OCI-LY1 (cell line): ENCODE measurements around the gene IL36B.
"Not testable (repeated sequence)": the region's sequence is repeated elsewhere in the genome, so short reads cannot be mapped to it uniquely, and the experiment has no call there.

Experiments
- H2AFZ ChIP-seq: fragments of 200-600 bp; sonication (generic), shearing (Covaris generic); 2 replicates; pipeline ENCODE4 v1.6.0; 2014; ENCODE audit warnings: antibody characterized with exemption, mild to moderate bottlenecking, low read length
- H3F3A ChIP-seq: fragments of 200-600 bp; sonication (generic), shearing (Covaris generic); 2 replicates; pipeline ENCODE4 v1.6.0; 2014; ENCODE audit warnings: mild to moderate bottlenecking, antibody characterized with exemption, low read length, moderate library complexity; ENCODE audit not compliant: insufficient read depth
- H3K27ac ChIP-seq: fragments of 200-600 bp; sonication (generic); 2 replicates; pipeline ENCODE4 v1.5.1; 2014; ENCODE audit warnings: low read length, mixed run types, mild to moderate bottlenecking, low read depth; ENCODE audit not compliant: poor library complexity, severe bottlenecking
- H3K27me3 ChIP-seq: fragments of 200-600 bp; sonication (generic); 2 replicates; pipeline ENCODE4 v1.6.0; 2014; ENCODE audit warnings: antibody characterized with exemption, mild to moderate bottlenecking, low read length, moderate library complexity; ENCODE audit not compliant: insufficient read depth
- H3K36me3 ChIP-seq: fragments of 200-600 bp; sonication (generic); 2 replicates; pipeline ENCODE4 v1.6.1; 2014; ENCODE audit warnings: mild to moderate bottlenecking, antibody characterized with exemption, low read length, moderate library complexity, mixed read lengths; ENCODE audit not compliant: insufficient read depth
- H3K4me1 ChIP-seq: fragments of 200-600 bp; sonication (generic); 2 replicates; pipeline ENCODE4 v1.5.1; 2014; ENCODE audit warnings: mild to moderate bottlenecking, low read length, moderate library complexity; ENCODE audit not compliant: insufficient read depth, severe bottlenecking
- H3K4me2 ChIP-seq: fragments of 200-600 bp; sonication (generic), shearing (Covaris generic); 2 replicates; pipeline ENCODE4 v1.6.1; 2014; ENCODE audit warnings: low read length
- H3K4me3 ChIP-seq: fragments of 200-600 bp; sonication (generic); 2 replicates; pipeline ENCODE4 v1.5.1; 2014; ENCODE audit warnings: low read length, low read depth, mild to moderate bottlenecking, mixed read lengths; ENCODE audit not compliant: poor library complexity, severe bottlenecking
- H3K79me2 ChIP-seq: fragments of 200-600 bp; shearing (Covaris generic); 2 replicates; pipeline ENCODE4 v1.6.1; 2016; ENCODE audit warnings: mixed run types, low read length, mixed read lengths; ENCODE audit not compliant: insufficient read depth
- H3K9ac ChIP-seq: fragments of 200-600 bp; sonication (generic), shearing (Covaris generic); 2 replicates; pipeline ENCODE4 v1.6.1; 2014; ENCODE audit warnings: mild to moderate bottlenecking, low read length, mixed read lengths
- H3K9me2 ChIP-seq: fragments of 200-600 bp; sonication (generic), shearing (Covaris generic); 2 replicates; pipeline ENCODE4 v1.6.1; 2014; ENCODE audit warnings: low read depth, mild to moderate bottlenecking, low read length, mixed read lengths
- H3K9me3 ChIP-seq: fragments of 200-600 bp; shearing (Covaris generic); 2 replicates; pipeline ENCODE4 v1.6.1; 2014; ENCODE audit warnings: low read length, mixed read lengths
- H4K20me1 ChIP-seq: fragments of 200-600 bp; sonication (generic), shearing (Covaris generic); 2 replicates; pipeline ENCODE4 v1.6.0; 2016; ENCODE audit warnings: mild to moderate bottlenecking, low read length; ENCODE audit not compliant: insufficient read depth
- EZH2 ChIP-seq: fragments of 200-600 bp; sonication (generic), shearing (Covaris generic); IDR thresholded peaks from 2 replicates; pipeline ENCODE4 v1.8.0; 2017; ENCODE audit warnings: borderline replicate concordance, mixed run types, mild to moderate bottlenecking, antibody characterized with exemption, low read length, moderate library complexity, mixed read lengths
- TF ChIP-seq, protein P1 (sequence below): fragments of 200-600 bp; sonication (generic), shearing (Covaris generic); IDR thresholded peaks from 2 replicates; pipeline ENCODE4 v1.5.1; 2017; ENCODE audit warnings: mild to moderate bottlenecking, antibody characterized with exemption, low read length, moderate library complexity, mixed read lengths

The IL36B gene

DNA sequence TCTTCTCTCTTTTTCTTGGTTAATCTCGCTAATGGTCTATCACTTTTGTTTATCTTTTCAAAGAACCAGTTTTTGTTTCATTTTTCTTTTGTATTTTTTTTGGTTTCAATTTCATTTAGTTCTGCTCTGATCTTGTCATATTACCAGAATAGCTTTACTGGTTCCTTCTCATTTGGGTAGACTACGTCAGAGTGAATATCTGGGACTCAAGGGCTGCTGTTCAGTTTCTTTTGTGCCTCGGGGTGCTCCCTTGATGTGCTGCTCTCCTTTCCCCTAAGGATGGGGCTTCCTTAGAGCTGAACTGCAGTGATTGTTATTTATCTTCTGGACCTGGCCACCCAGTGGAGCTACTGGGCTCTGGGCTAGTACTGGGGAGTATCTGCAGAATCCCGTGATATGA, 45.4 kb upstream of the IL36B start:
- Histone ChIP-seq H2AFZ (no peak overlapping the region), H3F3A (no peaks in the 10 kb centered on the region), H3K36me3 (no peaks in the 10 kb centered on the region), H3K9me3 (no peaks in the 10 kb centered on the region), H3K27me3 (no peaks in the 10 kb centered on the region; the same call in 1 of the 2 replicates), H3K27ac (no peak overlapping the region), H3K4me3 (no peak overlapping the region), H3K4me1 (no peaks in the 10 kb centered on the region), H3K9me2 (no peaks in the 10 kb centered on the region), H3K4me2 (no peak overlapping the region), H3K9ac (no peak overlapping the region), H4K20me1 (no peaks in the 10 kb centered on the region), H3K79me2 (no peaks in the 10 kb centered on the region)
- TF ChIP-seq, protein P1, sequence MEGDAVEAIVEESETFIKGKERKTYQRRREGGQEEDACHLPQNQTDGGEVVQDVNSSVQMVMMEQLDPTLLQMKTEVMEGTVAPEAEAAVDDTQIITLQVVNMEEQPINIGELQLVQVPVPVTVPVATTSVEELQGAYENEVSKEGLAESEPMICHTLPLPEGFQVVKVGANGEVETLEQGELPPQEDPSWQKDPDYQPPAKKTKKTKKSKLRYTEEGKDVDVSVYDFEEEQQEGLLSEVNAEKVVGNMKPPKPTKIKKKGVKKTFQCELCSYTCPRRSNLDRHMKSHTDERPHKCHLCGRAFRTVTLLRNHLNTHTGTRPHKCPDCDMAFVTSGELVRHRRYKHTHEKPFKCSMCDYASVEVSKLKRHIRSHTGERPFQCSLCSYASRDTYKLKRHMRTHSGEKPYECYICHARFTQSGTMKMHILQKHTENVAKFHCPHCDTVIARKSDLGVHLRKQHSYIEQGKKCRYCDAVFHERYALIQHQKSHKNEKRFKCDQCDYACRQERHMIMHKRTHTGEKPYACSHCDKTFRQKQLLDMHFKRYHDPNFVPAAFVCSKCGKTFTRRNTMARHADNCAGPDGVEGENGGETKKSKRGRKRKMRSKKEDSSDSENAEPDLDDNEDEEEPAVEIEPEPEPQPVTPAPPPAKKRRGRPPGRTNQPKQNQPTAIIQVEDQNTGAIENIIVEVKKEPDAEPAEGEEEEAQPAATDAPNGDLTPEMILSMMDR, result no peak
- no peak for TF ChIP-seq EZH2

DNA sequence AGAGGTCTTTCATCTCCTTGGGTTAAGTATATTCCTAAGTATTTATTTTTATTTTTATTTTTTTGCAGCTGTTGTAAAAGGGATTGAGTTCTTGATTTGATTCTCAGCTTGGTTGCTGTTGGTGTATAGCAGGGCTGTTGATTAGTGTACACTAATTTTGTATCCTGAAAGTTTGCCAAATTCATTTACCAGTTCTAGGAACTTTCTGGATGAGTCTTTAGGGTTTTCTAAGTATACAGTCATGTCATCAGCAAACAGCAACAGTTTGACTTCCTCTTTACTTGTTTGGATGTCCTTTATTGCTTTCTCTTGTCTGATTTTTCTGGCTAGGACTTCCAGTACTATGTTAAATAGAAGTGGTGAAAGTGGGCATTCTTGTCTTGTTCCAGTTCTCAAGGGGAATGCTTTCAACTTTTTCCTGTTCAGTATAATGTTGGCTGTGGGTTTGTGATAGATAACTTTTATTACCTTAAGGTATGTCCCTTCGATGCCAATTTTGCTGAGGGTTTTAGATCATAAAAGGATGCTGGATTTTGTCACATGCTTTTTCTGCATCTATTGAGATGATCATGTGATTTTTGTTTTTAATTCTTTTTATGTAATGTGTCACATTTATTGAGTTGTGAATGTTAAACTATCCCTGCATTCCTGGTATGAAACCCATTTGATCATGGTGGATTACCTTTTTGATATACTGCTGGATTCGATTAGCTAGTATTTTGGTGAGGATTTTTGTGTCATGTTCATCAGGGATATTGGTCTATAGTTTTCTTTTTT, 44.4 kb upstream of the IL36B start:
- H4K20me1 ChIP-seq, H3K79me2 ChIP-seq, H3K4me1 ChIP-seq, H3K27ac ChIP-seq, H3K4me2 ChIP-seq, H3K27me3 ChIP-seq, H3K9ac ChIP-seq, H3K9me3 ChIP-seq, H3K4me3 ChIP-seq, H3K9me2 ChIP-seq, H3K36me3 ChIP-seq, H2AFZ ChIP-seq, H3F3A ChIP-seq: not testable (repeated sequence)

DNA sequence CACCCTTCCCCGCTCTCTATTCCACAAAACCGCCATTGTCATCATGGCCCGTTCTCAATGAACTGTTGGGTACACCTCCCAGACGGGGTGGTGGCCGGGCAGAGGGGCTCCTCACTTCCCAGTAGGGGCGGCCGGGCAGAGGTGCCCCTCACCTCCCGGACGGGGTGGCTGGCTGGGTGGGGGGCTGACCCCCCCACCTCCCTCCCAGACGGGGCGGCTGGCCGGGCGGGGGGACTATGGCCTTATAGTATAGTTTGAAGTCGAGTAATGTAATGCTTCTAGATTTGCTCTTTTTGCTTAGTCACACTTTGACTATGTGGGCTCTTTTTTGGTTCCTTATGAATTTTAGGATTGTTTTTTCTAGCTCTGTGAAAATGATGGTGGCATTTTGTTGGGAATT, 43.6 kb upstream of the IL36B start:
- H2AFZ ChIP-seq, H3K36me3 ChIP-seq, H3K4me2 ChIP-seq, H3K4me1 ChIP-seq, H3K27ac ChIP-seq, H3F3A ChIP-seq, H3K9me2 ChIP-seq, H3K27me3 ChIP-seq, H3K79me2 ChIP-seq, H3K4me3 ChIP-seq, H3K9me3 ChIP-seq, H3K9ac ChIP-seq, H4K20me1 ChIP-seq: not testable (repeated sequence)

DNA sequence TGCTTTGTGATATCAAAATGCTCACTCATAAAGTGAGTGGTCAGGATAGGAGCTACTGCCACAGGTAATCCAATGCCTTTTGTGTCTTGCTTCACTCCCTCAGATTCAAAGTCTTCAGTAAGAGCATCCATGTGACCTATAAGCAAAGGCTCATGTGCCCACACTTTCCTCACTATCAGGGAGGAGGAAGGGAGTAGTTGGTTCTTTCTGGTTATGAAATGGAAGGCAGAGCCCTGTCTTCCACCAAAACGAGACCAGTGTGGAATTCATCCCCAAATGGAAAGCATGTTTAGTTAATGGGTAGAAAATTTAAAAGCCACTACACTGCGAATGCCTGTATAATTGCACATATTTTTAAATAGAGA, 40.9 kb upstream of the IL36B start:
- H3K36me3 ChIP-seq, result no peaks in the 10 kb centered on the region
- TF ChIP-seq, protein P1, result no peak
- no peak for TF ChIP-seq EZH2
- no peaks in the 10 kb centered on the region for H3K4me1 ChIP-seq

More for the DNA sequence above, 40.9 kb upstream of the IL36B start:
- no peaks in the 10 kb centered on the region for H3K9me3 ChIP-seq
- no peaks in the 10 kb centered on the region for H3K27me3 ChIP-seq
- no peaks in the 10 kb centered on the region for H4K20me1 ChIP-seq
- H2AFZ ChIP-seq, result no peak overlapping the region
- H3K9ac ChIP-seq, result no peak overlapping the region
- no peaks in the 10 kb centered on the region for H3K9me2 ChIP-seq
- H3K27ac ChIP-seq, result no peak overlapping the region
- H3K79me2 ChIP-seq, result no peaks in the 10 kb centered on the region
- H3K4me2 ChIP-seq, result no peak overlapping the region
- no peak overlapping the region for H3K4me3 ChIP-seq
- no peaks in the 10 kb centered on the region for H3F3A ChIP-seq
